GM18907 (cell line): ENCODE measurements around the gene SCAPER.

Experiments
- ATAC-seq: cut with Tn5 transposase; IDR thresholded peaks from one replicate; pipeline ENCODE4 v1.9.1; 2021; ENCODE audit warnings: mild to moderate bottlenecking, moderate library complexity; ENCODE audit not compliant: unreplicated experiment

Gene SCAPER

GRCh38 chr15:76684002-76684401 lies 221.1 kb downstream of the SCAPER start:
- ATAC-seq: no peak

GRCh38 chr15:76682833-76683232 lies 222.3 kb downstream of the SCAPER start:
- no peak for ATAC-seq

- ATAC-seq: no peak
Measured at GRCh38 chr15:76682259-76682658, 222.9 kb downstream of the SCAPER start.

GRCh38 chr15:76678766-76679165 lies 226.4 kb downstream of the SCAPER start:
- no peak for ATAC-seq

- no peak for ATAC-seq
Measured at GRCh38 chr15:76674883-76675282, 230.3 kb downstream of the SCAPER start.

- no peak for ATAC-seq
Measured at GRCh38 chr15:76669521-76670207, 235.5 kb downstream of the SCAPER start.

- ATAC-seq: no peak
Measured at GRCh38 chr15:76668900-76669299, 236.2 kb downstream of the SCAPER start.

- no peak for ATAC-seq
Measured at GRCh38 chr15:76667943-76668715, 237.0 kb downstream of the SCAPER start.

- ATAC-seq: no peak
Measured at GRCh38 chr15:76664895-76665294, 240.2 kb downstream of the SCAPER start.

- no peak for ATAC-seq
Measured at GRCh38 chr15:76664411-76664810, 240.7 kb downstream of the SCAPER start.

GRCh38 chr15:76663529-76663928 lies 241.6 kb downstream of the SCAPER start:
- no peak for ATAC-seq

GRCh38 chr15:76648732-76649444 lies 256.3 kb downstream of the SCAPER start:
- ATAC-seq: no peak

- no peak for ATAC-seq
Measured at GRCh38 chr15:76647612-76648011, 257.5 kb downstream of the SCAPER start.

GRCh38 chr15:76644646-76645045 lies 260.5 kb downstream of the SCAPER start:
- ATAC-seq: no peak

GRCh38 chr15:76642671-76643070 lies 262.5 kb downstream of the SCAPER start:
- ATAC-seq: no peak

- no peak for ATAC-seq
Measured at GRCh38 chr15:76637166-76637565, 268.0 kb downstream of the SCAPER start.

- ATAC-seq: no peak
Measured at GRCh38 chr15:76636059-76636458, 269.1 kb downstream of the SCAPER start.

- no peak for ATAC-seq
Measured at GRCh38 chr15:76626611-76627010, 278.5 kb downstream of the SCAPER start.

- ATAC-seq: no peak
Measured at GRCh38 chr15:76625267-76625666, 279.9 kb downstream of the SCAPER start.

- no peak for ATAC-seq
Measured at GRCh38 chr15:76614725-76615124, 290.4 kb downstream of the SCAPER start.

GRCh38 chr15:76588811-76589747 lies 316.1 kb downstream of the SCAPER start:
- ATAC-seq: no peak
